ENCODE data around the gene SPATC1L.
"Not testable (repeated sequence)": the region's sequence is repeated elsewhere in the genome, so short reads cannot be mapped to it uniquely, and the experiment has no call there.

Gene SPATC1L

GRCh38 chr21:46141767-46142581 lies 42.3 kb downstream of the SPATC1L start:
- no peak for FAIRE-seq
- TF ChIP-seq CTCF (IDR thresholded peaks at IDR 0.05; ENCODE audit: insufficient read depth, missing control alignments) = no peak
- no peak for DNase-seq (ENCODE audit: insufficient read length, low spot score)

DNA sequence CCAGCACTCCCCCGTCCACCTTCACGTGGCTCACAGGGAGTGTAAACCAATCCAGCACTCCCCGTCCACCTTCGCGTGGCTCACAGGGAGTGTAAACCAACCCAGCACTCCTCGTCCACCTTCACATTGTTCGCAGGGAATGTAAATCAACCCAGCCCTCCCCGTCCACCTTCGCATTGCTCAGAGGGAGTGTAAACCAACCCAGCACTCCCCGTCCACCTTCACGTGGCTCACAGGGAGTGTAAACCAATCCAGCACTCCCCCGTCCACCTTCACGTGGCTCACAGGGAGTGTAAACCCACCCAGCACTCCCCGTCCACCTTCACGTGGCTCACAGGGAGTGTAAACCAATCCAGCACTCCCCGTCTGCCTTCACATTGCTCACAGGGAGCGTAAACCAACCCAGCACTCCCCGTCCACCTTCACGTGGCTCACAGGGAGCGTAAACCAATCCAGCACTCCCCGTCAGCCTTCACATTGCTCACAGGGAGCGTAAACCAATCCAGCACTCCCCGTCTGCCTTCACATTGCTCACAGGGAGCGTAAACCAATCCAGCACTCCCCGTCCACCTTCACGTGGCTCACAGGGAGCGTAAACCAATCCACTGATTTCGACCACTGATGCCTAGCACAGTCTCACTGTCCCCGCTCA lies 43.8 kb downstream of the SPATC1L start:
- FAIRE-seq; DNase-seq (ENCODE audit: insufficient read length, low spot score): not testable (repeated sequence)

DNA sequence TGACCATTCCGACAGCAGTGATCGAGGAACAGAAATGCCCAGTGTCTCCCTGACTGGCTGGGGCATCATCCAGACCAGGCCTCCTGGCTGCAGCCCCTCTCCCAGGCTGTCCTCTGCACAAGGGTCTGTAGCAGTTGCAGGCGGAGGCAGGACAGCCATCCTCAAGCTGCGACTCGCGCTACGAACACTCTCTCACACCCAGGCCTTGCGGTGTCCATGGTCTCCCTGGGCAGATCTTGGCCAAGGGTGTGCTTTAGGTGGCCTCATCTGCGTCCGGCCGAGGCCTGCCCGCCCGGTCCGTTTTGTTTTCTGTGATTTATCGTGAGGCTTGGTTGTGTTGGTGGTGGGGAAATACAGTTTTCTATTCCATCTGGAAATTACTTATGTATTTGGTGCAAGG lies 44.6 kb downstream of the SPATC1L start:
- no peak for DNase-seq (ENCODE audit: insufficient read length, low spot score)
- TF ChIP-seq CTCF (IDR thresholded peaks at IDR 0.05; ENCODE audit: insufficient read depth, missing control alignments) = no peak
- FAIRE-seq = no peak

- DNase-seq (ENCODE audit: insufficient read length, low spot score) (no peak), FAIRE-seq (no peak)
- TF ChIP-seq CTCF (IDR thresholded peaks at IDR 0.05; ENCODE audit: insufficient read depth, missing control alignments) = no peak
These were observed 45.8 kb downstream of the SPATC1L start for GRCh38 chr21:46138383-46138970.

GRCh38 chr21:46137908-46138307 lies 46.4 kb downstream of the SPATC1L start:
- DNase-seq (ENCODE audit: insufficient read length, low spot score) (no peak), FAIRE-seq (no peak)
- TF ChIP-seq CTCF (IDR thresholded peaks at IDR 0.05; ENCODE audit: insufficient read depth, missing control alignments) = no peak

DNA sequence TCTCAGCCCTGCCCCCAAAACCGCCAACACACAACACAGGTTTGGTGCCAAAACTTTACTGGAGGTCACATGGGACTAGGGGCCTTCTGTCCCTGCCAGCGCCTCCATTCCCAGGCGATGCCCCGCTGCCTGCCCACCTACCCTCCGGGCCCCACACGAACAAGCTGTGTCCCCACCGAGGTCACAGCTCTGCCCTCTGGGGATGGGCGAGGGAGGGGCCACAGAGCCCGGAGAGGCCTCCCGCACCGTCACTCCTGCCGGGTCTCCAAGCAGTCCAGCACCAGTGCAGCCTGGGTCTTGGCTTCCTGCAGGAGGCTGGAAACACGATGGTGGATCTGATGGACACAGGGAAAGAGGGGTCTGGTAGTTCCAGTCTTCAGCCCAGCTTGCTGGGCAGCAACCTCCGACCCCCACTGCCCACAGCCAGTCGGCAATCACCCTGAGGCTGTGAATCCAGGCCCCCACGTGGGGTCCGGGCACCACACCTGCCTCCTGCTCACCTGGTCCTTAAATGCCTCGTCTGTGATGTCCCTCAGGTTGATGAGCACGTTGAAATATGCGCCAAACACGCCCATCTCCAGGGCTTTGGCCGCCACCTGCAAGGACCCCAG lies 47.4 kb downstream of the SPATC1L start:
- DNase-seq (ENCODE audit: insufficient read length, low spot score) = no peak
- no peak for TF ChIP-seq CTCF (IDR thresholded peaks at IDR 0.05; ENCODE audit: insufficient read depth, missing control alignments)
- no peak for FAIRE-seq

DNA sequence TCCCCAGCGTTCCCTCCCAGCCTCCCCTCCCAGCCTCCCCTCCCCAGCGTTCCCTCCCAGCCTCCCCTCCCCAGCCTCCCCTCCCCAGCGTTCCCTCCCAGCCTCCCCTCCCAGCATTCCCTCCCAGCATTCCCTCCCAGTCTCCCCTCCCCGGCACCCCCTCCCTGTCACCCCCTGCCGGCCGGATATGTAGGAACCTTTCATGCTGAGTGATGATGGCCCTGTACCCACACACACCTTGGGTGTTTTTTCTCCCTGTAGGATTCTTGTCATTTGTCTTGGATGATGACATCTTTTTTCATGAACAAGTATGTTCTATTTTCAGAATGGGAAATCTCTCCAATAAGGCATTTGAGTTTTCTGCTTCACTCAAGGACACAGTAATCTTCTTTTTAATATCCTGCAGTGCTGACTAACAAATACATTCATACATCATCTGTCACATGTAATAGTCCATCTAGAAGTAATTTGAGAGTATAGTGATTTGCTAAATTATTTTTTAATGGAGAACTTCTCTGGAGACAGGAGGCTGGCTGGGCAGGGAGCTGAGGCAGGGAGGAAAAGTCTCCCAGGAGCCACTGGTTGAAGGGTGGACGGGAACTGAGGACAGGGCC lies 48.4 kb downstream of the SPATC1L start:
- DNase-seq (ENCODE audit: insufficient read length, low spot score) = no peak
- TF ChIP-seq CTCF (IDR thresholded peaks at IDR 0.05; ENCODE audit: insufficient read depth, missing control alignments) = no peak
- FAIRE-seq = no peak

All from D721Med (cell line).